ENCODE data around the gene GALNT17.

The GALNT17 gene

DNA sequence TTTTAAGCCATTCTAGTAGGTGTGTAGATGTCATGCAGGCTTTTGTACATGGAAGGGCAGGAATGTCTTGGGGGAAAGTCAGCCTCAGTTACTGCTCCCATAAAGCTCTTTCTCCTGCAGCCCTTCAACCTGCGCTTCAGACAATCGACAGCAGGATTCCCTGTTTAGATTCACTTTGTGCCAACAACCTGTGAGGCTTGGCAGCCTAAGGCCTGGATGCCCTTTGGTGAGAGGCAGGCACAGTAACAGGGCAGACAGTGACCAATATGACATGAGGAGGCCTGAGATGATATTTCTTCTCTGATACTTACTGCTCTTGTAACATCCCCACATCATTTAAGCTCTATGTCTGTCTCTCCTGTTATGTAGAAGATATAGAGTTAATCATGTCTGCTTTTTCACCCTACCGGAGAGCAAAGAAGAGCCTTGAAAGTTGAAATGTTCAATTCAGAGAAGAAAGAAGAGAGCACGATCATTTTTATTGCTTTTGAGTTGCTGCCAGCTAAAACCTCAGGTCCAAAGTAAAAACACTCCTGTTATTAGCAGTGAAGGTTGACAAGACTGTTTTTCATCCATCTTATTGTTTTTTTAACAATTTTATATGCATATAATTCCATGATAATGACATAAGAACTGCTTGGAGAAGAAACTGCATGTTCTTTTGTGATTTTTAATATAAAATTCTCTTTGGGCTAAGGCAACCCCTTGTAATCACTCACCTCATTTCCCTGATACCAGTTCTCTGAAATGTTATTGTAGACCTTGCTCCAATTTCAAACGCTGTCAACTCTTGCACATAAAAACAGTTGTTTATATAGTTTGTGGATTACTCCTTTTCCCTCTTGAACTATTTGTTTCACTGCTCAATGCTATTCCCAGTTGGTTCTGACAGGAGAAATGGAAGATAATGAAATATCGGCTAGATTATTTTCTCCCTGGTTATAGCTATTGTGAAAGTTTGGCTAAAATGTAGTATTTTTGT is 140.9 kb downstream of the GALNT17 start:
- Mint-ChIP-seq H3K27me3 (no peaks in the 10 kb centered on the region), H3K27ac (no peak overlapping the region), H3K9me3 (peaks cover 9 to 10% of the 10 kb centered on the region in 2 donors), H3K4me3 (no peak overlapping the region), H3K4me1 (no peaks in the 10 kb centered on the region)
- ATAC-seq (no peak), DNase-seq (no peak)

DNA sequence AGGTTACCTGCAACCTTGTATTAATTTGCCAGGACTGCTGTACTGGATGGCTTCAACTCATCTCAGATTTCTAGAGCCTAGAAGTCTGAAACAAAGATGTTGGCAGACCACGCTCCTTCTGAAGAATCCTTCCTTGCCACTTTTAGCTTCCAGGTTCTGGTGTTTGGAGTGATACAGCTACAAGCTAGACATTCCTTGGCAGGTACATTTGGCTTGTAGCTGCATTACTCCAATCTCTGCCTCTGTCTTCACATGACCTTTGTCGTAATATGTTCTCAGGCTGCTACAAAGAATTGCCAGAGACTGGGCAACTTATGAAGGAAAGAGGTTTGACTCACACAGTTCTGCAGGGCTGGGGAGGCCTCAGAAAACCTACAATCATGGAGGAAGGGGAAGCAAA is 146.3 kb downstream of the GALNT17 start:
- Mint-ChIP-seq H3K27me3 (no peaks in the 10 kb centered on the region), H3K4me1 (no peaks in the 10 kb centered on the region), H3K9me3 (peaks cover 17 to 24% of the 10 kb centered on the region in 2 donors), H3K27ac (no peak overlapping the region), H3K4me3 (no peak overlapping the region)
- DNase-seq, result no peak
- ATAC-seq, result no peak

DNA sequence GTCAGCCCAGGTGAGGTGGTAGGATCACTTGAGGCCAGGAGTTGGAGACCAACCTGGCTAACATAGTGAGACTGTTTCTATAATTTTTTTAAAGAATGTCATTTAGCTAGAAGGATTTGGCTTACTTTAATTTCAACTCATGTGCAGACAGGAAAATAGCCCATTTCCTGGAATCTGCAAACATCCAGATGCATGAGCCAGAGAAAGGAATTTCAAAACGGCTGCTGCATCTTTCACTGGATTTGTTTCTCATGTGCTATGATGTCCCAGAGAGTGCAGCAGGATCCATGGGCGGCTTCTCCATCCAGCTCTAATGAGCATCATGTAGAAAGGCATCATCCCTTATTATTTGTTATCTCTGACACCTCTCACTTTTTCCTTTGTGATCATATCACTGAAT is 149.3 kb downstream of the GALNT17 start:
- H3K4me1 Mint-ChIP-seq, result no peaks in the 10 kb centered on the region
- H3K27ac Mint-ChIP-seq, result no peak overlapping the region
- DNase-seq (no peak), ATAC-seq (no peak)
- H3K4me3 Mint-ChIP-seq, result no peak overlapping the region
- peaks cover 12 to 24% of the 10 kb centered on the region in 2 donors for H3K9me3 Mint-ChIP-seq
- H3K27me3 Mint-ChIP-seq, result no peaks in the 10 kb centered on the region

DNA sequence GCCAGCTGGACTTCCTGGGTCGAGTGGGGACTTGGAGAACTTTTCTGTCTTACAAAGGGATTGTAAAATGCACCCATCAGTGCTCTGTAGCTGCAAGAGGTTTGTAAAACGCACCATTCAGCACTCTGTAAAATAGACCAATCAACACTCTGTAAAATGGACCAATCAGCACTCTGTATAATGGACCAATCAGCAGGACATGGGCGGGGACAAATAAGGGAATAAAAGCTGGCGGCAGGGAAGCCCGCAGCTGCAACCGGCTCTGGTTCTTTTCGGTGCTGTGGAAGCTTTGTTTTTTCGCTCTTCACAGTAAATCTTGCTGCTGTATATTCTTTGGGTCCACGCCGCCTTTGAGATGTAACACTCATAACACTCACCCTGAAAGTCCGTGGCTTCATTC is 151.9 kb downstream of the GALNT17 start:
- Mint-ChIP-seq H3K27me3 (no peaks in the 10 kb centered on the region), H3K4me3 (no peak overlapping the region), H3K9me3 (peaks cover 12 to 23% of the 10 kb centered on the region in 2 donors), H3K27ac (no peak overlapping the region), H3K4me1 (no peaks in the 10 kb centered on the region)
- DNase-seq, result no peak
- no peak for ATAC-seq

DNA sequence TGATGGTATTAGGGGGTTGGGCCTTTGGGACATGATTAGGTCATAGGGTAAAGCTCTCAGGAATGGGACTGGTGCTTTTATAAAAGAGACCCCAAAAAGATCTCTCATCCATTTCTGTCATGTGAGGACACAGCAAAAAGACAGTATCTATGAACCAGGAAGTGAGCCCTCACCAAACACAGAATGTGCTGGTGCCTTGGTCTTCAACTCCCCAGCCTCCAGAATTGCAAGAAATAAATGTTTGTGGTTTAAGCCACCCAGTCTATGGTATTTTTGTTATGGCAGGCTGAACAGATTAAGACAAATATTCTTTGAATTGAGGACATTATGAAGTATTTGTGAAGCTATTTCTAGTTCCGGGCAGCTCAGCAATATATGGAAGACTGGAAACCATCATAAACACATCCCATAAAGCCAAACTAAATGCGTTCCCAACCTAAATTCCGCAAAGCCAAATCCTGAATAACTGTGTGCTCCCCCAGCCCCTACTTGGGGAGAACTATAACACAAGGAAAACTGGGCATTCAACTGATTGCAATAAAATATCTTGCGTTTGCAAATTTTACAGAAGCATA is 153.7 kb downstream of the GALNT17 start:
- ATAC-seq (no peak), DNase-seq (no peak)
- Mint-ChIP-seq H3K27ac (no peak overlapping the region), H3K4me1 (no peaks in the 10 kb centered on the region), H3K27me3 (no peaks in the 10 kb centered on the region), H3K9me3 (peaks cover 9 to 11% of the 10 kb centered on the region in 2 donors), H3K4me3 (no peak overlapping the region)

DNA sequence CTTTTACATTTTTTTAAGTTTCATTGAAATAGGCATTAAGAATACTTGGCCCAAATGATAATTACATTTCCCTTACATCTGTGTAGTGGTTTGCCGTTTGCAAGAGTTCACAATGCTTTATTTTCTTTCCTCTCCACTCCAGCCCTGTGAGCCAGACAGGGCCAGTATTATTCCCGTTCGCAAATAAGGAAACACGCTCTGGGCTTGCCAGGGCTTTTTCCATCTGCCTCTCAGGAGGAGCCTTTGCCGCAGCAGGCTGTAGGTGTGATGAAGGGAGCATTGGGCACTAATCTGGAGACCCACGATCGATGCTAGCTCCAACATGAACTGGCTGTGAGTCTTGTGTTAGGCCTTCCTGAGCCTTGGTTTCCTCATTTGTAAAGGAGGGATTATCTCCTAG is 154.4 kb downstream of the GALNT17 start:
- H3K27ac Mint-ChIP-seq, result no peak overlapping the region
- peaks cover 9% of the 10 kb centered on the region in 2 donors for H3K9me3 Mint-ChIP-seq
- no peaks in the 10 kb centered on the region for H3K4me1 Mint-ChIP-seq
- DNase-seq, result no peak
- H3K27me3 Mint-ChIP-seq, result no peaks in the 10 kb centered on the region
- H3K4me3 Mint-ChIP-seq, result no peak overlapping the region
- no peak for ATAC-seq

DNA sequence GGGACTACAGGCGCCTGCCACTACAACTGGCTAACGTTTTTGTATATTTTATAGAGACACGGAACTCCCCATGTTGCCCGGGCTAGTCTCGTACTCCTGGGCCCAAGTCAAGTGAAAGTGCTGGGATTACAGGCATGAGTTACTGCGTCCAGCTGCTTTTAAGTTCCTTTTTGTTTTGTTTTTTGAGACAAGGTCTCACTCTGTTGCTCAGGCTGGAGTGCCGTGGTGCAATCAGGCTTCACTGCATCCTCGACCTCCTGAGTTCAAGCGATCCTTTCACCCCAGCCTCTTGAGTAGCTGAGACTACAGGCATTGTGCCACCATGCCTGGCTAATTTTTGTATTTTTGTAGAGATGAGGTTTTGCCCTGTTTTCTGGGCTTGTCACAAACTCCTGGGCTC is 155.0 kb downstream of the GALNT17 start:
- Mint-ChIP-seq H3K27me3 (no peaks in the 10 kb centered on the region), H3K27ac (no peak overlapping the region), H3K4me3 (no peak overlapping the region), H3K9me3 (peaks cover 8 to 9% of the 10 kb centered on the region in 2 donors), H3K4me1 (no peaks in the 10 kb centered on the region)
- no peak for ATAC-seq
- no peak for DNase-seq

DNA sequence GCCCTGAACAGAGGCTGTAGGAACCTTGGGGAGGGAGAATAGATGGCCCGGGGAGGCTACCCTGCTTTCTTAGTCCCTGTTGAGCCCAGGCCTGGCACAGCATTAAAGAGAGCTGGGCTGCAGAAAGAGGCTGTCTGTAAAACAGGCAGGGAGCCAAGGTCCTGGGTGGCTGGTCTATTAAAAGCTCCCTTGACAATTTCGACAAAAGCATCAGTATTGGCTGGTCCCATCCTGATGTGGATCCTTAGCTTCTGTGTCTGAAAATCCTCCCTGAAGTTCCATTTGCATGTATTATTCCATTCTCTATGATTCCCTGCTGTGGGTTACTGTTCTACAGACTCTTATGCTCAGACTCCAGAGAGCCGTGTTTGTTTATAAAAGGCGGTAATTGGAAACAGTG is 158.5 kb downstream of the GALNT17 start:
- Mint-ChIP-seq H3K27me3 (no peaks in the 10 kb centered on the region), H3K27ac (no peak overlapping the region), H3K9me3 (peaks cover 0 to 4% of the 10 kb centered on the region in 2 donors), H3K4me1 (no peaks in the 10 kb centered on the region), H3K4me3 (no peak overlapping the region)
- no peak for ATAC-seq
- DNase-seq, result no peak

DNA sequence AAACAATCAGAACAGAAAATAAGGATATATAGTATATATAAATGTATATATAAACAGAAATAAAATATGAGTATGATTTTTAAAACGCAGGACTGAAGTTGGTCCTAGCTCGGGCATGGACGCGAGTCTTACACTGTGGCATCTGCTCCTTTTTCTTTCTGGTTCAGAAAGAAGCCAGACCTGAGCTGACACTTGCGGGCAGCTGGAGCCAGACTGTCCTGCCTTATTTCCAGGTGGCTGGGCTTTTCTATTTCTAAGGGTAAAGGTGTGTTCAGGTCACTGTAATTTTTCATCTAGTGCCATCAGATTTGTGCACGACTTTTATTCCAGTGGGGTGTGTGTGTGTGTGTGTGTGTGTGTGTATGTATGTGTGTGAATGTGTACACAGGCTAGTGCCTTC is 166.4 kb downstream of the GALNT17 start:
- DNase-seq (no peak), ATAC-seq (no peak)
- no peaks in the 10 kb centered on the region for H3K27me3 Mint-ChIP-seq
- H3K27ac Mint-ChIP-seq, result no peak overlapping the region
- no peaks in the 10 kb centered on the region for H3K4me1 Mint-ChIP-seq
- H3K4me3 Mint-ChIP-seq, result no peak overlapping the region
- H3K9me3 Mint-ChIP-seq, result peaks cover 4 to 12% of the 10 kb centered on the region in 2 donors

DNA sequence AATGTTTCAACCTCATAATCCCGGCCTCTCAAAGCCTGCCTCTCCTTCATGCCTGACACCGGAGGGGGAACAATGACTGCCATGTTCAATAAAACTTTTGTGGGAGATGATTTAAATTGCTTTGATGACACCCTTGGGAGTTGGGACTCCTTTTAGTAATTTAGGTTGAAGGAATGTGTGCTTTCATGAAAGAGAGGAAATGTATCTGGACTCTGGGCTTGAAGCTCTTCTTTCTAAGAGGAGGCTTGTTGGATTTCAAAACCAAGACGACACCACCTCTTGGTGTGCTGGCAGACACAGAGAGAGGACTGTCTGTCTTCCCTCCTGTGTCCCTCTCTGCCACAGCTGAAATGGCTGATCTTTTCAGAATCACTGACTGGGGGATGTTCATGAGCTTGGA is 168.1 kb downstream of the GALNT17 start:
- Mint-ChIP-seq H3K4me3 (no peak overlapping the region), H3K4me1 (no peaks in the 10 kb centered on the region), H3K27me3 (no peaks in the 10 kb centered on the region), H3K27ac (no peak overlapping the region), H3K9me3 (peaks cover under 1 to 12% of the 10 kb centered on the region in 2 donors)
- DNase-seq (no peak), ATAC-seq (no peak)

DNA sequence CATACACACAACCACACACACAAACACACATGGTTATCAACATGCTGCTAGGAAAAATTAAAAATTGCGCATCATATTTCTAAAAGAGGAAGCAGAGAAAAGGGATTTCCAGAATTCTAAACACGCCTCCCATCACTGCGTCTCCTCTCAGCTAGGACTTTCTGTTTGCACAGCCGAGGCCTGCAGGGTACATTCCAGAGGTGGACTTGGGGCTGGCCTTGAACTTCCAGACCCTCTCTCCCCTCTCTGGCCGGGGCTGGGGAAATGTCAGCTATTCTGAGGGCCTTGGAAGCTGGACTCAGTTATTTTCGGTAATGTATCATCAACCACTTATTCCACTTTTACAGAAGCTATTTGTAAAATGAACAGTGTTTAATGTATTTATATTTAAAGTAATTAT is 168.7 kb downstream of the GALNT17 start:
- ATAC-seq (no peak), DNase-seq (no peak)
- Mint-ChIP-seq H3K9me3 (peaks cover 0 to 12% of the 10 kb centered on the region in 2 donors), H3K27ac (no peak overlapping the region), H3K4me1 (no peaks in the 10 kb centered on the region), H3K4me3 (no peak overlapping the region), H3K27me3 (no peaks in the 10 kb centered on the region)

DNA sequence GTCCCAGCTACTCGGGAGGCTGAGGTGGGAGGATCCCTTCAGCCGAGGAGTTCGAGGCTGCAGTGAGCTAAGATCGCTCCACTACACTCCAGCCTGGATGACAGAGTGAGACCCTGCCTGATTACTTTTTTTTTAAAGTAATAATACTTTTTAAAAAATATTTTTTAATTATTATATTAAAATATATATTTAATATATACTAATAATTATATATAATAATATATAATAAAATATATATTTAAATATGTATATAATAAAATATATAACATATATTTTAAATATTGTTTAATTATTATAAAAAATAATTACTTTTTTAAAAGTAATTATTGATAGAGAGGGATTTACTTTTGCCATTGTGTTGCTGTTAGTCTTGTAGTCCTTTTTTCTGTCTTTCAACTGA is 169.2 kb downstream of the GALNT17 start:
- ATAC-seq, result no peak
- Mint-ChIP-seq H3K27me3 (no peaks in the 10 kb centered on the region), H3K4me3 (no peak overlapping the region), H3K27ac (no peak overlapping the region), H3K9me3 (peaks cover 0 to 14% of the 10 kb centered on the region in 2 donors), H3K4me1 (no peaks in the 10 kb centered on the region)
- no peak for DNase-seq

DNA sequence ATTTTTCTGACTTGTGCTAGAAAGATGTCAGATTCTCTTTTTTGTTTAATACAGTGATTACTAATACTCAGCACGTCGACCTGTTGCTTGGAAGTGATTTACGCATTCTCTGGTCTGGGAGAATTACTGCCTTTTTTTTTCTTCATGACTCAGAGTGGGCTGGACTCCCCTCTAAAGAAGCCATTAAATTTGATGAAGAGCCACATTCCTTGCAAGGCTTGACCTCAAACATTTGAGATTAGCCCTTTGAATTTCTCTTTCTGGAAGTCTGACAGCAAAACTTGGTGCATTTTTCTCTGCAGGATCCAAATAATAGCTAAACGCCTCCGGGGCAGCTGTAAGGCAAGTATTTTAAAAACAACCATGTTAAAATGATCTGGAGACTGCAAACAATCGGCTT is 171.6 kb downstream of the GALNT17 start:
- no peak for ATAC-seq
- no peak overlapping the region for H3K27ac Mint-ChIP-seq

DNA sequence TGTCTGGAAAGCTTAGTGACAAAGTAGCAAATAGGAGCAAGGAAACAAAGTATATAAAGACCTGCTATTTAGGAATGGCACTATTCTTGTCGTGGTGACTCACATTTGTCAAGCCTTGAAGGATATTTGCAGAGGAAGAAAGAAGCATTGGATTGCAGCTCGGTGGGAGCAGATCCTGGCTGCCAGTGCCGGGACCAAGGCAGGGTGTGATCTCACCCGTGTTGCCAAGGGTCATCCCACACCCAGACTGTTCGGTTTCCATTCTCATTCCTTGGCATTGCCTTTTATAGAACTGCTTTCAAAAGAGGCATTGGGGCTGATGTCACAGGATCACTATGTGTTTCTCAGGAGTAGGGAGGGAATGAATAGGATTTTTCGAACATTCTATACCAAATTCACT is 176.2 kb downstream of the GALNT17 start:
- ATAC-seq (no peak), DNase-seq (no peak)
- Mint-ChIP-seq H3K4me3 (no peak overlapping the region), H3K4me1 (no peaks in the 10 kb centered on the region), H3K9me3 (peaks cover 11 to 24% of the 10 kb centered on the region in 2 donors), H3K27ac (no peak overlapping the region), H3K27me3 (no peaks in the 10 kb centered on the region)

More for the DNA sequence above, 171.6 kb downstream of the GALNT17 start:
- Mint-ChIP-seq H3K4me3 (no peak overlapping the region), H3K27me3 (no peaks in the 10 kb centered on the region), H3K9me3 (peaks cover 0 to 20% of the 10 kb centered on the region in 2 donors), H3K4me1 (no peaks in the 10 kb centered on the region)
- no peak for DNase-seq

DNA sequence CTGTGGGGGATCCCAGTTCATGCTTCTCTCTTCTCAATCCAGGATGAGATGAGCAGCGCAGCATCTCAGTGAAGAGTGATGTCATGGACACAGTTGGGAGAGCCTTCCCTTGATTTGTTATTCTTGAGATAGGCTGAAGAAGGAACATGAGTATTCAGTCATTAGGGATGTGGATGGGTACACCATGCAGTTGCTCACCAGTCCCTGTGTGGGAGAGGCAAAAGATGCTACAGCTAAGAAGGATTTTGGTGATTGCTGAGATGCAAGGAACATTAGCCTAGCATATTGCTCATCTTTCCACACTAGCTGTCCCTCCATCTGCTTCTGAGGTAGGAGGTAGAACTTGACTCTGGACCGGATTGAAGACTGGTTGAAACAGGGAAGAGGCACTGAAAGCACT is 179.6 kb downstream of the GALNT17 start:
- DNase-seq (no peak), ATAC-seq (no peak)
- H3K9me3 Mint-ChIP-seq, result peaks cover 17 to 39% of the 10 kb centered on the region in 2 donors
- H3K27me3 Mint-ChIP-seq, result no peaks in the 10 kb centered on the region
- H3K4me1 Mint-ChIP-seq, result no peaks in the 10 kb centered on the region
- H3K27ac Mint-ChIP-seq, result no peak overlapping the region
- no peak overlapping the region for H3K4me3 Mint-ChIP-seq

DNA sequence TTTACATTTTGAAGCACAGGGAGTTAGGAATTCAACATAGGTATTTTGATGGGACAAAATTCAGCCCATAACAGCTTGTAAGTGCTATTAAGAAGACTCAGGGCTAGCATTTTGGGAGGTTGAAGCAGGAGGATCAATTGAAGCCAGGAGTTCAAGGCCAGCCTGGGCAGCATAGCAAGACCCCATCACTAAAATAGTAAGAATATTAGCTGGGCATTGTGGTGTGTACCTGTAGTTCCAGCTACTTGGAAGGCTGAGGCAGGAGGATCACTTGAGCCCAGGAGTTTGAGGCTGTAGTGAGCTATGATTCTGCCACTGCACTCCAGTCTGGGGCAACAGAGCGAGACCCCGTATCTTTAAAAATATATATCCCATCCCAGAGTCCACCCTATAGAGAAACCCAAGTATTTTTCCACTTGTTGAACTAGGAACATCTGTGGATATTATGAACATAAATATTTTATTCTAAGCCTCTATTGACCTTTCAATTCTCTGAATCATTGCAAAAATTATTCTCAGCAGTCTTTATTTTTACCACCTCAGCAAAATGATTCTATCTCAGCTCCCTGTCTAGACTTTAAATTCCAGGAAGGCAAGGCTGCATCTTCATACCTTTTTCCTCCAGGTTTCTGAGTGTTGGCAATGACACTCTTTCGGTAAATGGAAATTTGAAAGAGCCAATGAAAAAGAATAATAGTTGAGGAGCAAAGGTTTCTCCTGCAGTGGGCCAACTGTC is 181.0 kb downstream of the GALNT17 start:
- no peak for DNase-seq
- ATAC-seq, result no peak
- no peaks in the 10 kb centered on the region for H3K27me3 Mint-ChIP-seq
- H3K4me1 Mint-ChIP-seq, result no peaks in the 10 kb centered on the region
- H3K27ac Mint-ChIP-seq, result no peak overlapping the region
- H3K4me3 Mint-ChIP-seq, result no peak overlapping the region
- H3K9me3 Mint-ChIP-seq, result peaks cover 17 to 32% of the 10 kb centered on the region in 2 donors

Data from stimulated activated naive CD8-positive, alpha-beta T cell treated with anti-CD3 and anti-CD28 coated beads, Interleukin-15, amount 100 ng/mL, for 72 hours (primary cell).